ENCODE measurements around the gene ADCY2.

Gene ADCY2

GRCh38 chr5:7446913-7447312 is 51.0 kb downstream of the ADCY2 start:
- no peak for DNase-seq

GRCh38 chr5:7453947-7454346 is 58.0 kb downstream of the ADCY2 start:
- no peak for DNase-seq

- DNase-seq, result no peak
Measured at GRCh38 chr5:7456206-7456605, 60.3 kb downstream of the ADCY2 start.

- DNase-seq, result no peak
Measured at GRCh38 chr5:7461371-7461770, 65.4 kb downstream of the ADCY2 start.

GRCh38 chr5:7462758-7463157 is 66.8 kb downstream of the ADCY2 start:
- no peak for DNase-seq

GRCh38 chr5:7464182-7464581 is 68.2 kb downstream of the ADCY2 start:
- DNase-seq, result no peak

- no peak for DNase-seq
Measured at GRCh38 chr5:7467179-7467578, 71.2 kb downstream of the ADCY2 start.

GRCh38 chr5:7468742-7469141 is 72.8 kb downstream of the ADCY2 start:
- DNase-seq, result no peak

- DNase-seq, result no peak
Measured at GRCh38 chr5:7471710-7472109, 75.8 kb downstream of the ADCY2 start.

GRCh38 chr5:7473115-7473514 is 77.2 kb downstream of the ADCY2 start:
- DNase-seq, result no peak

GRCh38 chr5:7473668-7474215 is 77.8 kb downstream of the ADCY2 start:
- no peak for DNase-seq

GRCh38 chr5:7474821-7475403 is 79.0 kb downstream of the ADCY2 start:
- DNase-seq, result no peak

- DNase-seq, result no peak
Measured at GRCh38 chr5:7478459-7478858, 82.5 kb downstream of the ADCY2 start.

- no peak for DNase-seq
Measured at GRCh38 chr5:7488734-7489133, 92.8 kb downstream of the ADCY2 start.

GRCh38 chr5:7492371-7492770 is 96.4 kb downstream of the ADCY2 start:
- DNase-seq, result no peak

- DNase-seq, result no peak
Measured at GRCh38 chr5:7493081-7493480, 97.1 kb downstream of the ADCY2 start.

- DNase-seq, result no peak
Measured at GRCh38 chr5:7493622-7494021, 97.7 kb downstream of the ADCY2 start.

GRCh38 chr5:7494481-7495130 is 98.7 kb downstream of the ADCY2 start:
- DNase-seq, result no peak

- no peak for DNase-seq
Measured at GRCh38 chr5:7495131-7495517, 99.2 kb downstream of the ADCY2 start.

GRCh38 chr5:7500256-7500655 is 104.3 kb downstream of the ADCY2 start:
- no peak for DNase-seq

- DNase-seq, result no peak
Measured at GRCh38 chr5:7501061-7501460, 105.1 kb downstream of the ADCY2 start.

GRCh38 chr5:7503564-7503963 is 107.6 kb downstream of the ADCY2 start:
- DNase-seq, result no peak

GRCh38 chr5:7515284-7515914 is 119.5 kb downstream of the ADCY2 start:
- no peak for DNase-seq

GRCh38 chr5:7516253-7516652 is 120.3 kb downstream of the ADCY2 start:
- DNase-seq, result no peak
